A549 treated with CORT108297 at 1 μM for 4 hours (cell line): ENCODE results near the gene SIRT6. TPM values are rescaled to one million over a fixed set of nuclear protein-coding genes. Genes with fewer than 3 reads are reported as not detected.

Experiments
- total RNA-seq: library from RNA; stranded (reverse); fragments of 200-300 nt; extraction: Qiagen RNA extraction; gene quantifications from 5 replicates; pipeline ENCODE4 v1.2.3, GENCODE V29; 2022

SIRT6 gene
- 26.9 to 36.6 TPM (median 32.7 TPM) in 5 replicates for total RNA-seq

GRCh38 chr19:4182084-4182810 is at the start of gene SIRT6, which contains the start of gene ANKRD24:
Gene SIRT6 (minus strand): TSS chr19:4182563. CDS start chr19:4182539, 24 bp downstream.
Gene ANKRD24 (plus strand): TSS chr19:4182689. CDS start chr19:4186426, 3,737 bp downstream.

GRCh38 chr19:4229179-4229931 is 47.0 kb upstream of the SIRT6 start, which contains the start of gene EBI3:
Gene EBI3 (plus strand): TSS chr19:4229523. CDS start chr19:4229551, 28 bp downstream.

Other genes starting within 250 kb of the SIRT6 start
- gene NMRK2, start 249.5 kb downstream of the SIRT6 start, total RNA-seq, result not detected in 5 replicates
- 46.5 to 53.2 TPM (median 49.7 TPM) in 5 replicates for gene DAPK3, start 211.5 kb downstream of the SIRT6 start, total RNA-seq
- 849 to 1,108 TPM (median 1,071 TPM) in 5 replicates for gene EEF2, start 197.1 kb downstream of the SIRT6 start, total RNA-seq
- 15.9 to 19.3 TPM (median 17.8 TPM) in 5 replicates for gene PIAS4, start 174.8 kb downstream of the SIRT6 start, total RNA-seq
- 12.4 to 22.0 TPM (median 18.4 TPM) in 5 replicates for gene ZBTB7A, start 115.7 kb downstream of the SIRT6 start, total RNA-seq
- gene MAP2K2, start 58.4 kb downstream of the SIRT6 start, total RNA-seq, result 109 to 160 TPM (median 150 TPM) in 5 replicates
- 0.05 to 0.20 TPM (median 0.11 TPM) in 5 replicates for gene CREB3L3, start 28.9 kb downstream of the SIRT6 start, total RNA-seq
- gene ANKRD24, start 126 bp upstream of the SIRT6 start, total RNA-seq, result 0.17 to 0.26 TPM (median 0.21 TPM) in 5 replicates
- gene EBI3, start 47.0 kb upstream of the SIRT6 start, total RNA-seq, result 2.8 to 5.2 TPM (median 3.2 TPM) in 5 replicates
- gene YJU2, start 64.5 kb upstream of the SIRT6 start, total RNA-seq, result 19.9 to 21.8 TPM (median 20.5 TPM) in 5 replicates
- 0.13 to 0.19 TPM in 2 of 5 replicates, not detected in the others for gene SHD, start 96.7 kb upstream of the SIRT6 start, total RNA-seq
- not detected in 5 replicates for gene TMIGD2, start 119.8 kb upstream of the SIRT6 start, total RNA-seq
- gene FSD1, start 122.0 kb upstream of the SIRT6 start, total RNA-seq, result 7.2 to 9.2 TPM (median 8.3 TPM) in 5 replicates
- 0.17 TPM in 1 of 5 replicates, not detected in the others for gene STAP2, start 156.3 kb upstream of the SIRT6 start, total RNA-seq
- 5.6 to 12.3 TPM (median 11.6 TPM) in 5 replicates for gene MPND, start 161.0 kb upstream of the SIRT6 start, total RNA-seq
- 44.8 to 63.5 TPM (median 59.7 TPM) in 5 replicates for gene SH3GL1, start 218.0 kb upstream of the SIRT6 start, total RNA-seq
- 20.7 to 25.0 TPM (median 24.0 TPM) in 5 replicates for gene CHAF1A, start 220.1 kb upstream of the SIRT6 start, total RNA-seq